H1 (cell line): Measurements from ENCODE around the gene PPP2R2D. TPM values are rescaled to one million over a fixed set of nuclear protein-coding genes. Genes with fewer than 3 reads are reported as not detected.

Experiments used
- CTCF ChIA-PET: fragments of 300-600 bp; sonication (Branson Sonifier 250); formaldehyde crosslinking; loops from one replicate; lab custom pipeline; 2021; ENCODE audit not compliant: partially characterized antibody; lab: Charles Lee
- POLR2A ChIA-PET: fragments of 300-600 bp; sonication (Branson Sonifier 250); formaldehyde crosslinking; loops from one replicate; lab custom pipeline; 2021; ENCODE audit warnings: inconsistent platforms; ENCODE audit not compliant: partially characterized antibody; lab: Charles Lee
- DNase-seq, 2 experiments: peaks; one replicate each; pipeline versions ENCODE4 v3.0.0 to v3.0.0-alpha.2; 2010 to 2022; ENCODE audit warnings: low spot score in 2 of 2, low read depth in 1 of 2, mixed read lengths in 1 of 2
- FAIRE-seq: peaks from 2 replicates; lab custom pipeline; 2011; peaks lifted over from hg19 to GRCh38; lab: Jason Lieb, UNC
- H2AFZ ChIP-seq: 2 replicates; pipeline ENCODE4 v1.8.1; 2012; ENCODE audit warnings: low read length, inconsistent platforms
- H2AK5ac ChIP-seq: 2 replicates; pipeline ENCODE4 v1.6.1; 2013; ENCODE audit warnings: low read depth, low read length
- H2BK120ac ChIP-seq: replicated peaks from 2 replicates; pipeline ENCODE3; 2013; ENCODE audit warnings: low read depth, low read length, inconsistent platforms
- H2BK12ac ChIP-seq: 2 replicates; pipeline ENCODE4 v1.6.1; 2013; ENCODE audit warnings: low read depth, low read length
- H2BK15ac ChIP-seq: 2 replicates; pipeline ENCODE4 v1.6.1; 2013; ENCODE audit warnings: low read length
- H2BK20ac ChIP-seq: 2 replicates; pipeline ENCODE4 v1.6.1; 2013; ENCODE audit warnings: low read length
- H2BK5ac ChIP-seq: 2 replicates; pipeline ENCODE4 v1.6.1; 2013; ENCODE audit warnings: low read depth, low read length
- H3K14ac ChIP-seq: 2 replicates; pipeline ENCODE4 v1.6.1; 2013; ENCODE audit warnings: inconsistent platforms; ENCODE audit not compliant: insufficient read length
- H3K18ac ChIP-seq: 2 replicates; pipeline ENCODE4 v1.6.1; 2013; ENCODE audit warnings: low read length; ENCODE audit errors: extremely low read depth
- H3K23ac ChIP-seq: 2 replicates; pipeline ENCODE4 v1.6.1; 2013; ENCODE audit warnings: inconsistent platforms; ENCODE audit not compliant: insufficient read length
- H3K23me2 ChIP-seq: 2 replicates; pipeline ENCODE4 v1.6.1; 2013; ENCODE audit warnings: low read depth, low read length
- H3K27ac ChIP-seq: 2 replicates; pipeline ENCODE4 v1.6.1; 2011; ENCODE audit warnings: low read depth, low read length, inconsistent platforms
- H3K27me3 ChIP-seq, 4 experiments: replicated peaks in 1 of 4; 1 replicate in 1 of 4; 2 replicates in 3 of 4; pipeline versions ENCODE4 v1.6.1 to v1.8.1; 2011 to 2013; ENCODE audit warnings: low read length in 3 of 4, mild to moderate bottlenecking in 3 of 4, inconsistent platforms in 2 of 4, mixed read lengths in 2 of 4, moderate library complexity in 1 of 4; ENCODE audit not compliant: control insufficient read depth in 3 of 4, insufficient read depth in 3 of 4; ENCODE audit errors: extremely low read depth in 1 of 4
- H3K36me3 ChIP-seq, 4 experiments: 2 replicates each; pipeline versions ENCODE4 v1.6.1 to v1.8.1; 2011 to 2013; ENCODE audit warnings: mild to moderate bottlenecking in 4 of 4, low read length in 3 of 4, moderate library complexity in 2 of 4, control low read depth in 1 of 4, inconsistent platforms in 1 of 4; ENCODE audit not compliant: insufficient read depth in 4 of 4, control insufficient read depth in 2 of 4
- H3K4ac ChIP-seq: replicated peaks from 2 replicates; pipeline ENCODE3; 2013; ENCODE audit warnings: low read length, low read depth, mixed read lengths, inconsistent platforms; ENCODE audit not compliant: insufficient read length
- H3K4me1 ChIP-seq, 4 experiments: replicated peaks in 1 of 4; 1 replicate in 1 of 4; 2 replicates in 3 of 4; pipeline versions ENCODE4 v1.6.1 to v1.8.1; 2011 to 2013; ENCODE audit warnings: low read length in 3 of 4, inconsistent platforms in 2 of 4, mixed read lengths in 1 of 4; ENCODE audit not compliant: insufficient read depth in 4 of 4, control insufficient read depth in 3 of 4
- H3K4me2 ChIP-seq, 2 experiments: 2 replicates each; pipeline versions ENCODE4 v1.6.1 to v1.8.1; 2011 to 2013; ENCODE audit warnings: low read depth in 2 of 2, low read length in 2 of 2, control low read depth in 1 of 2, inconsistent platforms in 1 of 2, mild to moderate bottlenecking in 1 of 2; ENCODE audit not compliant: insufficient read depth in 1 of 2
- H3K4me3 ChIP-seq, 4 experiments: fragments of 200-600, 300-600 bp in 1 of 4; sonication (generic), shearing (Covaris generic), sonication (Bioruptor Twin) in 1 of 4; 2 replicates each; pipeline versions ENCODE4 v1.5.1 to v1.8.1; 2011 to 2016; ENCODE audit warnings: low read length in 4 of 4, low read depth in 3 of 4, control low read depth in 2 of 4, inconsistent platforms in 2 of 4, mild to moderate bottlenecking in 2 of 4, mixed read lengths in 1 of 4, moderate library complexity in 1 of 4; ENCODE audit not compliant: insufficient read depth in 2 of 4; ENCODE audit errors: extremely low read depth in 1 of 4
- H3K56ac ChIP-seq: replicated peaks from 2 replicates; pipeline ENCODE3; 2013; ENCODE audit warnings: low read depth, mild to moderate bottlenecking, mixed read lengths, low read length, inconsistent platforms; ENCODE audit not compliant: insufficient read length
- H3K79me1 ChIP-seq: 2 replicates; pipeline ENCODE4 v1.6.1; 2013; ENCODE audit warnings: low read depth, low read length, control low read depth
- H3K79me2 ChIP-seq, 2 experiments: 2 replicates each; pipeline versions ENCODE4 v1.6.1 to v1.8.1; 2012 to 2013; ENCODE audit warnings: low read length in 2 of 2, mild to moderate bottlenecking in 2 of 2, inconsistent platforms in 1 of 2; ENCODE audit not compliant: insufficient read depth in 2 of 2, control insufficient read depth in 1 of 2
- H3K9ac ChIP-seq, 4 experiments: replicated peaks in 1 of 4; 1 replicate in 1 of 4; 2 replicates in 3 of 4; pipeline versions ENCODE4 v1.6.1 to v1.8.1; 2011 to 2013; ENCODE audit warnings: low read depth in 3 of 4, low read length in 3 of 4, control low read depth in 2 of 4, mild to moderate bottlenecking in 2 of 4, moderate library complexity in 2 of 4, inconsistent platforms in 1 of 4; ENCODE audit errors: extremely low read depth in 1 of 4
- H3K9me3 ChIP-seq, 2 experiments: 2 replicates each; pipeline versions ENCODE4 v1.6.1 to v1.8.1; 2012 to 2013; ENCODE audit warnings: mild to moderate bottlenecking in 2 of 2, moderate library complexity in 2 of 2, control low read depth in 1 of 2, inconsistent platforms in 1 of 2, low read depth in 1 of 2, low read length in 1 of 2, mixed read lengths in 1 of 2; ENCODE audit not compliant: insufficient read depth in 2 of 2
- H4K20me1 ChIP-seq, 2 experiments: replicated peaks in 1 of 2; 2 replicates each; pipeline versions ENCODE3 to v1.8.1; 2011 to 2013; ENCODE audit warnings: inconsistent platforms in 2 of 2, low read length in 2 of 2, mild to moderate bottlenecking in 1 of 2; ENCODE audit not compliant: insufficient read depth in 2 of 2, control insufficient read depth in 1 of 2
- H4K5ac ChIP-seq: 2 replicates; pipeline ENCODE4 v1.6.1; 2013; ENCODE audit warnings: low read length, low read depth, mixed read lengths, inconsistent platforms; ENCODE audit not compliant: insufficient read length
- H4K8ac ChIP-seq: 2 replicates; pipeline ENCODE4 v1.8.0; 2013; ENCODE audit warnings: mild to moderate bottlenecking, moderate library complexity, low read length, inconsistent platforms; ENCODE audit not compliant: insufficient read depth; ENCODE audit errors: extremely low read depth
- H4K91ac ChIP-seq: replicated peaks from 2 replicates; pipeline ENCODE3; 2013; ENCODE audit warnings: low read length, mixed read lengths, inconsistent platforms; ENCODE audit not compliant: insufficient read length
- RBBP5 ChIP-seq: IDR thresholded peaks from 2 replicates; pipeline ENCODE4 v1.7.1; 2012; ENCODE audit warnings: low read depth, mild to moderate bottlenecking, inconsistent platforms, low read length, moderate library complexity, borderline replicate concordance
- RNF2 ChIP-seq: fragments of 200-900, 300-1000 bp; sonication (generic); IDR thresholded peaks from 2 replicates; pipeline ENCODE4 v1.7.1; 2016; ENCODE audit warnings: borderline replicate concordance, low read depth, mild to moderate bottlenecking, antibody characterized with exemption, low read length; ENCODE audit not compliant: poor library complexity, severe bottlenecking; ENCODE audit errors: missing control alignments
- SUZ12 ChIP-seq: fragments of 200-600 bp; sonication (generic); IDR thresholded peaks from 2 replicates; pipeline ENCODE4 v1.6.1; 2012; ENCODE audit warnings: mild to moderate bottlenecking, inconsistent platforms, low read length, moderate library complexity, mixed read lengths
- TCF12 ChIP-seq: IDR thresholded peaks from 2 replicates; pipeline ENCODE4 v1.6.1; 2011; ENCODE audit warnings: low read depth, mild to moderate bottlenecking, low read length
- WGBS, 2 experiments: shearing (Covaris generic) in 1 of 2; methylation state at CpG; one replicate each; pipeline versions ENCODE4 v1.1.6 to v1.1.7; 2013 to 2015; ENCODE audit warnings: low lambda C conversion rate in 2 of 2, mixed read lengths in 2 of 2, inconsistent platforms in 1 of 2, low coverage in 1 of 2, missing lambda C conversion rate in 1 of 2; ENCODE audit not compliant: insufficient replicate concordance in 2 of 2, insufficient coverage in 1 of 2, insufficient read length in 1 of 2; ENCODE audit errors: extremely low coverage in 1 of 2, missing lambda C conversion rate in 1 of 2; 5-methylcytosine and 5-hydroxymethylcytosine counted together
- polyA plus RNA-seq, 7 experiments: library from polyadenylated mRNA; depleted of rRNA in 3 of 7; stranded (reverse) in 5 of 7; unstranded in 2 of 7; fragments of >200 nt in 5 of 7; fragments of 200-250 nt in 2 of 7; gene quantifications; 1 replicate in 5 of 7; 2 replicates in 1 of 7; 4 replicates in 1 of 7; pipeline versions ENCODE4 v1.2.1 to v1.2.3, GENCODE V29; 2011 to 2013; ENCODE audit warnings: missing spikeins in 2 of 7, mixed read lengths in 2 of 7
- total RNA-seq: library from RNA; stranded (reverse); fragmentation: NEBNext Ultra II Directional; extraction: Animal tissue kit (Norgen Biotek cat#: 25700); gene quantifications from 2 replicates; pipeline ENCODE4 v1.2.1, GENCODE V29; 2021
- TF ChIP-seq, protein P1 (sequence below): IDR thresholded peaks from 2 replicates; pipeline ENCODE4 v1.6.1; 2012; ENCODE audit warnings: low read length, inconsistent platforms
- TF ChIP-seq, protein P2 (sequence below), 3 experiments: IDR thresholded peaks; 1 replicate in 2 of 3; 2 replicates in 1 of 3; pipeline versions ENCODE4 v1.5.1 to v1.6.1; 2011; ENCODE audit warnings: low read length in 3 of 3, mild to moderate bottlenecking in 3 of 3, inconsistent platforms in 2 of 3, low read depth in 1 of 3, moderate library complexity in 1 of 3; ENCODE audit not compliant: insufficient read depth in 1 of 3; ENCODE audit errors: control extremely low read depth in 1 of 3

The PPP2R2D gene
- total and polyA plus RNA-seq, 2 of the 8 experiments (the other 6 are each of a cell fraction or from before 2014, with no cell fraction given), result 25.4 to 32.8 TPM

DNA sequence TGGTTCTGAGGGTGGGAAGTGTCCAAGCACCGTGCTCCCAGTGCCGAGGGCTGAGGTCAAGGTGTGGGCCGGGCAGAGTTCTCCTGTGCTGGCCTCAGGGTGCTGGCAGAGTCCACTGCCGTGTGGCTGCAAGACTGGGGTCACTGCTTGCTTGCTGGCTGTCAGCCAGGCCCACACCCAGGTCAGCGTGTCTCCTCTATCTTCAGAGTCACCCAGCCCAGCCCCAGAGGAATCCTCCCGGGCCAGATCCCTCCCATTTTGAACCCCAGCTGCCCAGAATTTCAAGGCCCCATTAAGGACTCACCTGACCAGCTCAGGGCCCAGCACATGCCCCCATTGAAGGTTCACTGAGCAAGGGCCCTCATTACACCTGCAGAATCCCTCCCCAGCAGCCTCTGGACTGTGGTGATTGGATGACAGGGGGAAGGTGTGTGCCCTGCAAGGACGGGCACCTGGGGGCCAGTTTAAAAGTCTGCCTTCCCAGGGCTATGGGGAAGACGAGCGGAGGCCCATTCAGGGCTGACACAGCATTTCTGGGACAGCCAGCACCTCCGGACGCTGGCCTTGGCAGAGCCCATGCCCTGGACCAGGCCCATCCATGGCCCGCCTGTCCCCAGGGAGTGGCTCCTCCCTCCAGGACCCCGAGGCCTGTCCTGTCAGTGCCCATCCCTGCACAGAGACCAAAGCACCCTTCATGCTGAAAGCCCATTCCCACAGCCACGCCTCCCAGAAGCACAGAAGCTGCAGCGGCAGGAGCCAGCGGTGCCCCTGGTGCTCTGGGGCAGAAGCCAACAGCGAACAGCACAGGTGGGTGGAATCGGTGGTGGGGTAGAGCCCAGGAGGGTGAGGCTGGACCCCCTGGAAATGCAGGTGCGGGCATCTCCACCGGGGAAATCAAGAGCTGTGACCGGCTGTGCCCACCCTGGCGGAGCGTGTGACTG, 45.1 kb upstream of the PPP2R2D start:
- no peaks in the 10 kb centered on the region for H3K79me1 ChIP-seq
- H3K56ac ChIP-seq, result no peak overlapping the region
- POLR2A ChIA-PET, result no interaction called here
- H2AFZ ChIP-seq, result no peak overlapping the region
- WGBS, 2 experiments, result 92% methylated on average over 23 of the region's 23 CpGs; no CpG with 5 or more reads in 1 of the 2 experiments
- H3K4me3 ChIP-seq, result no peak overlapping the region
- no peak overlapping the region for H4K91ac ChIP-seq
- H2AK5ac ChIP-seq, result no peak overlapping the region
- no peak overlapping the region for H2BK12ac ChIP-seq
- no peak overlapping the region for H4K5ac ChIP-seq
- H3K27me3 ChIP-seq, result no peaks in the 10 kb centered on the region
- no peak overlapping the region for H3K18ac ChIP-seq
- no peak for FAIRE-seq
- no peak overlapping the region for H2BK20ac ChIP-seq
- H2BK15ac ChIP-seq, result no peak overlapping the region
- H3K9ac ChIP-seq, result no peak overlapping the region
- DNase-seq, result no peak
- no peak overlapping the region for H2BK5ac ChIP-seq
- CTCF ChIA-PET, result interaction anchor here (1.2 to 2.1 kb wide), 2 partner anchors 14 to 17 kb away, joined by 4 to 7 read pairs; no protein-coding TSS in a partner anchor
- no peaks in the 10 kb centered on the region for H3K4me1 ChIP-seq
- H3K79me2 ChIP-seq, result no peaks in the 10 kb centered on the region
- peaks cover 0 to 1% of the 10 kb centered on the region in 2 experiments for H4K20me1 ChIP-seq
- H4K8ac ChIP-seq, result no peak overlapping the region; the same call in 1 of the 2 replicates
- no peak overlapping the region for H3K4me2 ChIP-seq
- no peak overlapping the region for H2BK120ac ChIP-seq
- H3K4ac ChIP-seq, result no peak overlapping the region
- no peak overlapping the region for H3K23ac ChIP-seq
- no peaks in the 10 kb centered on the region for H3K9me3 ChIP-seq
- no peak overlapping the region for H3K14ac ChIP-seq
- H3K27ac ChIP-seq, result no peak overlapping the region
- H3K23me2 ChIP-seq, result peaks cover 4% of the 10 kb centered on the region; the same call in 1 of the 2 replicates
- H3K36me3 ChIP-seq, result no peaks in the 10 kb centered on the region
- TF ChIP-seq, protein P1, sequence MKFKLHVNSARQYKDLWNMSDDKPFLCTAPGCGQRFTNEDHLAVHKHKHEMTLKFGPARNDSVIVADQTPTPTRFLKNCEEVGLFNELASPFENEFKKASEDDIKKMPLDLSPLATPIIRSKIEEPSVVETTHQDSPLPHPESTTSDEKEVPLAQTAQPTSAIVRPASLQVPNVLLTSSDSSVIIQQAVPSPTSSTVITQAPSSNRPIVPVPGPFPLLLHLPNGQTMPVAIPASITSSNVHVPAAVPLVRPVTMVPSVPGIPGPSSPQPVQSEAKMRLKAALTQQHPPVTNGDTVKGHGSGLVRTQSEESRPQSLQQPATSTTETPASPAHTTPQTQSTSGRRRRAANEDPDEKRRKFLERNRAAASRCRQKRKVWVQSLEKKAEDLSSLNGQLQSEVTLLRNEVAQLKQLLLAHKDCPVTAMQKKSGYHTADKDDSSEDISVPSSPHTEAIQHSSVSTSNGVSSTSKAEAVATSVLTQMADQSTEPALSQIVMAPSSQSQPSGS, result no peak
- TF ChIP-seq SUZ12, result no peak
- TF ChIP-seq RNF2, result no peak
- TF ChIP-seq, protein P2, sequence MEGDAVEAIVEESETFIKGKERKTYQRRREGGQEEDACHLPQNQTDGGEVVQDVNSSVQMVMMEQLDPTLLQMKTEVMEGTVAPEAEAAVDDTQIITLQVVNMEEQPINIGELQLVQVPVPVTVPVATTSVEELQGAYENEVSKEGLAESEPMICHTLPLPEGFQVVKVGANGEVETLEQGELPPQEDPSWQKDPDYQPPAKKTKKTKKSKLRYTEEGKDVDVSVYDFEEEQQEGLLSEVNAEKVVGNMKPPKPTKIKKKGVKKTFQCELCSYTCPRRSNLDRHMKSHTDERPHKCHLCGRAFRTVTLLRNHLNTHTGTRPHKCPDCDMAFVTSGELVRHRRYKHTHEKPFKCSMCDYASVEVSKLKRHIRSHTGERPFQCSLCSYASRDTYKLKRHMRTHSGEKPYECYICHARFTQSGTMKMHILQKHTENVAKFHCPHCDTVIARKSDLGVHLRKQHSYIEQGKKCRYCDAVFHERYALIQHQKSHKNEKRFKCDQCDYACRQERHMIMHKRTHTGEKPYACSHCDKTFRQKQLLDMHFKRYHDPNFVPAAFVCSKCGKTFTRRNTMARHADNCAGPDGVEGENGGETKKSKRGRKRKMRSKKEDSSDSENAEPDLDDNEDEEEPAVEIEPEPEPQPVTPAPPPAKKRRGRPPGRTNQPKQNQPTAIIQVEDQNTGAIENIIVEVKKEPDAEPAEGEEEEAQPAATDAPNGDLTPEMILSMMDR (IDR thresholded peaks at IDR 0.05; ENCODE audit: control extremely low read depth in 1 of 3, insufficient read depth in 1 of 3, low read depth in 1 of 3, low read length in 3 of 3), result no peak
- no peak for TF ChIP-seq RBBP5
- no peak for TF ChIP-seq TCF12
